Measurements from ENCODE around the gene ARL4C. TPM values are rescaled to one million over a fixed set of nuclear protein-coding genes. Genes with fewer than 3 reads are reported as not detected.

Gene ARL4C
- total and polyA plus RNA-seq, 4 experiments from 2014 or later = 136 to 239 (median 187) TPM

- no peaks in the 10 kb centered on the region for H3K9me3 ChIP-seq (ENCODE audit: control insufficient read depth in 1 of 2, low read length in 2 of 2)
- POLR2A ChIA-PET (ENCODE audit: partially characterized antibody) = interaction anchor here (0.9 to 25.9 kb wide), 10 partner anchors 10 to 308 kb away, joined by 3 to 859 read pairs (median 43); partner anchors contain the start of gene ARL4C
- Mint-ChIP-seq H3K4me3 (peak overlapping the region in 5 of 8 donors; percentile 6 to 57 (median 29)), H3K27me3 (no peaks in the 10 kb centered on the region), H3K4me1 (peaks cover 65 to 97% (median 77%) of the 10 kb centered on the region in 4 donors), H3K27ac (peak overlapping the region; percentile 98 to 100 (median 100)), H3K9me3 (peaks cover 0 to 7% (median 3%) of the 10 kb centered on the region in 8 donors), H3K36me3 (peaks cover 27 to 35% of the 10 kb centered on the region in 2 donors)
- peaks cover 97% of the 10 kb centered on the region for H3K4me1 ChIP-seq (ENCODE audit: insufficient read depth, low read length)
- no peaks in the 10 kb centered on the region for H3K36me3 ChIP-seq (ENCODE audit: insufficient read depth, low read length)
- no peak for DNase-seq
- H3K4me3 ChIP-seq (ENCODE audit: low read length in 2 of 2) = no peak overlapping the region
- peak overlapping the region; percentile 84 for H3K27ac ChIP-seq (ENCODE audit: low read depth, low read length)
- intact Hi-C loops (cut with micrococcal nuclease) = no loop called here
- H3K27me3 ChIP-seq (ENCODE audit: insufficient read depth, low read length) = no peaks in the 10 kb centered on the region
- CTCF ChIA-PET (ENCODE audit: partially characterized antibody) = interaction anchor here (0.6 to 1.9 kb wide), 6 partner anchors 18 to 366 kb away, joined by 4 to 9 read pairs (median 4); no protein-coding TSS in a partner anchor
Observed at GRCh38 chr2:234448506-234449184, 48.2 kb downstream of the ARL4C start.

- peaks cover 0 to 7% (median 3%) of the 10 kb centered on the region in 8 donors for H3K9me3 Mint-ChIP-seq
- POLR2A ChIA-PET (ENCODE audit: partially characterized antibody) = interaction anchor here (0.9 to 25.9 kb wide), 10 partner anchors 11 to 158 kb away, joined by 3 to 859 read pairs (median 50); partner anchors contain the start of gene ARL4C
- peak overlapping the region in 7 of 8 donors; percentile 17 to 46 (median 29) for H3K4me3 Mint-ChIP-seq
- Histone ChIP-seq H3K4me3 (ENCODE audit: low read length in 2 of 2) (no peak overlapping the region), H3K36me3 (ENCODE audit: insufficient read depth, low read length) (no peaks in the 10 kb centered on the region), H3K4me1 (ENCODE audit: insufficient read depth, low read length) (peaks cover 97% of the 10 kb centered on the region), H3K27me3 (ENCODE audit: insufficient read depth, low read length) (no peaks in the 10 kb centered on the region), H3K9me3 (ENCODE audit: control insufficient read depth in 1 of 2, low read length in 2 of 2) (no peaks in the 10 kb centered on the region), H3K27ac (ENCODE audit: low read depth, low read length) (peak overlapping the region; percentile 84)
- CTCF ChIA-PET (ENCODE audit: partially characterized antibody) = interaction anchor here (1.0 to 2.2 kb wide), 9 partner anchors 17 to 159 kb away, joined by 3 to 14 read pairs (median 8); no protein-coding TSS in a partner anchor
- intact Hi-C loops (cut with micrococcal nuclease) = loop anchor here (2.0 kb wide), 1 partner anchor 17 kb away; no protein-coding TSS in a partner anchor
- no peaks in the 10 kb centered on the region for H3K27me3 Mint-ChIP-seq
- peaks cover 69 to 97% (median 79%) of the 10 kb centered on the region in 4 donors for H3K4me1 Mint-ChIP-seq
- peak overlapping the region; percentile 98 to 100 (median 100) for H3K27ac Mint-ChIP-seq
- DNase-seq = no peak
- peaks cover 27 to 31% of the 10 kb centered on the region in 2 donors for H3K36me3 Mint-ChIP-seq
Observed at GRCh38 chr2:234447963-234448362, 48.9 kb downstream of the ARL4C start.

GRCh38 chr2:234447189-234447588 is 49.7 kb downstream of the ARL4C start:
- no peaks in the 10 kb centered on the region for H3K9me3 ChIP-seq (ENCODE audit: control insufficient read depth in 1 of 2, low read length in 2 of 2)
- peaks cover 97% of the 10 kb centered on the region for H3K4me1 ChIP-seq (ENCODE audit: insufficient read depth, low read length)
- POLR2A ChIA-PET (ENCODE audit: partially characterized antibody) = interaction anchor here (0.7 to 25.9 kb wide), 18 partner anchors 8 to 457 kb away, joined by 3 to 859 read pairs (median 14); partner anchors contain the start of gene ARL4C
- Mint-ChIP-seq H3K4me1 (peaks cover 68 to 97% (median 78%) of the 10 kb centered on the region in 4 donors), H3K36me3 (peaks cover 25% of the 10 kb centered on the region in 2 donors), H3K4me3 (peak overlapping the region in 6 of 8 donors; percentile 33 to 90 (median 80)), H3K27me3 (no peaks in the 10 kb centered on the region), H3K27ac (peak overlapping the region; percentile 98 to 100 (median 100)), H3K9me3 (peaks cover 0 to 4% (median 2%) of the 10 kb centered on the region in 8 donors)
- peak overlapping the region; percentile 84 for H3K27ac ChIP-seq (ENCODE audit: low read depth, low read length)
- intact Hi-C loops (cut with micrococcal nuclease) = loop anchor here (2.0 kb wide), 1 partner anchor 18 kb away; no protein-coding TSS in a partner anchor
- CTCF ChIA-PET (ENCODE audit: partially characterized antibody) = interaction anchor here (1.0 to 2.2 kb wide), 21 partner anchors 7 to 312 kb away, joined by 3 to 19 read pairs (median 5); no protein-coding TSS in a partner anchor
- no peak for DNase-seq
- no peaks in the 10 kb centered on the region for H3K36me3 ChIP-seq (ENCODE audit: insufficient read depth, low read length)
- no peaks in the 10 kb centered on the region for H3K27me3 ChIP-seq (ENCODE audit: insufficient read depth, low read length)
- no peak overlapping the region for H3K4me3 ChIP-seq (ENCODE audit: low read length in 2 of 2)

GRCh38 chr2:234446404-234447076 is 50.3 kb downstream of the ARL4C start:
- CTCF ChIA-PET (ENCODE audit: partially characterized antibody) = interaction anchor here (0.9 to 2.2 kb wide), 22 partner anchors 8 to 311 kb away, joined by 3 to 19 read pairs (median 5); no protein-coding TSS in a partner anchor
- peak overlapping the region; percentile 84 for H3K27ac ChIP-seq (ENCODE audit: low read depth, low read length)
- H3K27me3 Mint-ChIP-seq = no peaks in the 10 kb centered on the region
- peak overlapping the region; percentile 98 to 100 (median 100) for H3K27ac Mint-ChIP-seq
- H3K4me1 ChIP-seq (ENCODE audit: insufficient read depth, low read length) = peaks cover 95% of the 10 kb centered on the region
- H3K27me3 ChIP-seq (ENCODE audit: insufficient read depth, low read length) = no peaks in the 10 kb centered on the region
- H3K4me1 Mint-ChIP-seq = peaks cover 69 to 96% (median 77%) of the 10 kb centered on the region in 4 donors
- peak overlapping the region; percentile 38 to 90 (median 80) for H3K4me3 Mint-ChIP-seq
- H3K9me3 ChIP-seq (ENCODE audit: control insufficient read depth in 1 of 2, low read length in 2 of 2) = no peaks in the 10 kb centered on the region
- no peaks in the 10 kb centered on the region for H3K36me3 ChIP-seq (ENCODE audit: insufficient read depth, low read length)
- intact Hi-C loops (cut with micrococcal nuclease) = loop anchor here (1.0 to 2.0 kb wide), 5 partner anchors 8 to 154 kb away; no protein-coding TSS in a partner anchor
- peaks cover 0 to 2% (median 0%) of the 10 kb centered on the region in 8 donors for H3K9me3 Mint-ChIP-seq
- POLR2A ChIA-PET (ENCODE audit: partially characterized antibody) = interaction anchor here (0.7 to 25.9 kb wide), 24 partner anchors 8 to 457 kb away, joined by 3 to 859 read pairs (median 6); partner anchors contain the start of gene ARL4C
- peak; percentile 87 to 92 (median 90) for DNase-seq
- no peak overlapping the region for H3K4me3 ChIP-seq (ENCODE audit: low read length in 2 of 2)
- H3K36me3 Mint-ChIP-seq = peaks cover 23% of the 10 kb centered on the region in 2 donors

GRCh38 chr2:234444893-234445292 is 52.0 kb downstream of the ARL4C start:
- no peaks in the 10 kb centered on the region for H3K27me3 Mint-ChIP-seq
- Histone ChIP-seq H3K4me3 (ENCODE audit: low read length in 2 of 2) (no peak overlapping the region), H3K9me3 (ENCODE audit: control insufficient read depth in 1 of 2, low read length in 2 of 2) (no peaks in the 10 kb centered on the region), H3K4me1 (ENCODE audit: insufficient read depth, low read length) (peaks cover 93% of the 10 kb centered on the region), H3K27ac (ENCODE audit: low read depth, low read length) (peak overlapping the region; percentile 32), H3K36me3 (ENCODE audit: insufficient read depth, low read length) (no peaks in the 10 kb centered on the region), H3K27me3 (ENCODE audit: insufficient read depth, low read length) (no peaks in the 10 kb centered on the region)
- intact Hi-C loops (cut with micrococcal nuclease) = no loop called here
- peak; percentile 48 to 71 (median 50) for DNase-seq
- H3K36me3 Mint-ChIP-seq = peaks cover 12 to 17% of the 10 kb centered on the region in 2 donors
- peaks cover 0 to 2% (median 0%) of the 10 kb centered on the region in 8 donors for H3K9me3 Mint-ChIP-seq
- peak overlapping the region; percentile 87 to 100 (median 98) for H3K27ac Mint-ChIP-seq
- CTCF ChIA-PET (ENCODE audit: partially characterized antibody) = interaction anchor here (1.1 to 1.9 kb wide), 3 partner anchors 10 to 155 kb away, joined by 5 to 8 read pairs (median 5); no protein-coding TSS in a partner anchor
- H3K4me1 Mint-ChIP-seq = peaks cover 61 to 91% (median 72%) of the 10 kb centered on the region in 4 donors
- peak overlapping the region in 7 of 8 donors; percentile 55 to 81 (median 69) for H3K4me3 Mint-ChIP-seq
- POLR2A ChIA-PET (ENCODE audit: partially characterized antibody) = interaction anchor here (0.7 to 25.4 kb wide), 15 partner anchors 8 to 309 kb away, joined by 3 to 743 read pairs (median 4); partner anchors contain the start of gene ARL4C

GRCh38 chr2:234444242-234444730 is 52.6 kb downstream of the ARL4C start:
- H3K27me3 ChIP-seq (ENCODE audit: insufficient read depth, low read length) = no peaks in the 10 kb centered on the region
- POLR2A ChIA-PET (ENCODE audit: partially characterized antibody) = interaction anchor here (0.7 to 25.4 kb wide), 15 partner anchors 8 to 308 kb away, joined by 3 to 743 read pairs (median 4); partner anchors contain the start of gene ARL4C
- peaks cover 62 to 94% (median 75%) of the 10 kb centered on the region in 4 donors for H3K4me1 Mint-ChIP-seq
- no peaks in the 10 kb centered on the region for H3K36me3 ChIP-seq (ENCODE audit: insufficient read depth, low read length)
- peak overlapping the region; percentile 87 to 100 (median 98) for H3K27ac Mint-ChIP-seq
- H3K4me3 ChIP-seq (ENCODE audit: low read length in 2 of 2) = no peak overlapping the region
- DNase-seq = no peak
- peak overlapping the region in 5 of 8 donors; percentile 32 to 71 (median 55) for H3K4me3 Mint-ChIP-seq
- intact Hi-C loops (cut with micrococcal nuclease) = no loop called here
- peaks cover 0 to 2% (median 0%) of the 10 kb centered on the region in 8 donors for H3K9me3 Mint-ChIP-seq
- CTCF ChIA-PET (ENCODE audit: partially characterized antibody) = interaction anchor here (1.0 to 1.9 kb wide), 5 partner anchors 8 to 155 kb away, joined by 3 to 8 read pairs (median 5); no protein-coding TSS in a partner anchor
- H3K36me3 Mint-ChIP-seq = peaks cover 12 to 14% of the 10 kb centered on the region in 2 donors
- H3K27me3 Mint-ChIP-seq = no peaks in the 10 kb centered on the region
- H3K9me3 ChIP-seq (ENCODE audit: control insufficient read depth in 1 of 2, low read length in 2 of 2) = no peaks in the 10 kb centered on the region
- H3K4me1 ChIP-seq (ENCODE audit: insufficient read depth, low read length) = peaks cover 91% of the 10 kb centered on the region
- peak overlapping the region; percentile 32 for H3K27ac ChIP-seq (ENCODE audit: low read depth, low read length)
